Medulla oblongata (tissue), 1 donor: ENCODE data around the gene COL6A2.
"Not testable (repeated sequence)": the region's sequence is repeated elsewhere in the genome, so short reads cannot be mapped to it uniquely, and the experiment has no call there.

Experiments
- DNase-seq: peaks from one replicate; pipeline ENCODE4 v3.0.0-alpha.2; 2015; ENCODE audit errors: extremely low spot score

The COL6A2 gene

DNA sequence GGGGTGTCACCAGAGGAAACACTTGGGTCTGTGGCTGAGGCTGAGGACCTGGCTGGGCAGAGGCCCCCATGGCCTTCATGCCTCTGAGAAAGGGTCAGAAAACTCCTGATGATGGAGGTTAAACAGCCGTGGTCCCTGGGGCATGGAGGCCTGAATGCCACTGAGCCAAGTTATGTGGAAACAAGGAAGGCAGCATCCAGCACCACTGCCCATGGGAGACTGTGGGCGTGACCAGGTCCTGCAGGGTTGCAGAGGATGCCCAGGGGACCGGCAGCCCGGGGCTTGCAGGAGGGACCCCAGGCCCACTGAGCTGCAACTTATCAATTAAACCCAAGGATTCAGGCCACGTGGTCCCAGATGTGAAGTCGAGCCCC lies 18.9 kb upstream of the COL6A2 start:
- DNase-seq: no peak

DNA sequence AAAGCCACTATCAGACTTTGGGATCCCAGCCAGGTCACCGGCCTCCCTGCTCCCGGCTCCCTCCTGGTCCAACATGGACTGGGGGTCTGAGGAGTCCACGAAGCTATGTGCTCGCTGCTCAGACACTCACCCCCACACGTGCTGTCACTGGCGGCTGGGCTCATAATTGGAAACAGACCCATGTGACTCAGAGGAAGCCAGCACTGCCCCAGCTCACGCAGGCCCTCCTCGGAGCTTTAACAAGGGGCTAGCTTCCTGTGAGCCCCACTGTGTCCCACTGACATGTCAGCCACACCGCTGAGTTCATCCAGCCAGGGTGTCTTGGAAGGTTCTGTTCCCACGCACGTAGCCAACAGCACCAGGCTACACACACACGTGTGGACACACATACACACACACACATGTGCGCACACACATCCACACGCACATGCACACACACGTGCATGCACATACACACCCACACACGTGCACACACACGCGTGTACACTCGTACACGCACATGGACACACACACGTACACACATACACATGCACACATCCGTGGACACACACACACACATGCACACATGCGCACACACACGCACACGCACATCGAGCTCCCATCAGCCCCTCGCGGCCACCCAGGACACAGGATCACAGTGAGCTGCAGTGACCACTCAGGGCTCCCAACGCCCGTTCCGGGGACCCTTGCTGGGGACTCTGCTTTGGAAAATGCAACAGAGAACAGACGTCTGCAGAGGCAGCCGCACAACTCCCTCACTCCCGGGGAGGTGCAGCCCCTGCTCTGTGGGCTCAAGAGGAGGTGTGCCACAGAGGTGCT lies 18.4 kb upstream of the COL6A2 start:
- DNase-seq: no peak

DNA sequence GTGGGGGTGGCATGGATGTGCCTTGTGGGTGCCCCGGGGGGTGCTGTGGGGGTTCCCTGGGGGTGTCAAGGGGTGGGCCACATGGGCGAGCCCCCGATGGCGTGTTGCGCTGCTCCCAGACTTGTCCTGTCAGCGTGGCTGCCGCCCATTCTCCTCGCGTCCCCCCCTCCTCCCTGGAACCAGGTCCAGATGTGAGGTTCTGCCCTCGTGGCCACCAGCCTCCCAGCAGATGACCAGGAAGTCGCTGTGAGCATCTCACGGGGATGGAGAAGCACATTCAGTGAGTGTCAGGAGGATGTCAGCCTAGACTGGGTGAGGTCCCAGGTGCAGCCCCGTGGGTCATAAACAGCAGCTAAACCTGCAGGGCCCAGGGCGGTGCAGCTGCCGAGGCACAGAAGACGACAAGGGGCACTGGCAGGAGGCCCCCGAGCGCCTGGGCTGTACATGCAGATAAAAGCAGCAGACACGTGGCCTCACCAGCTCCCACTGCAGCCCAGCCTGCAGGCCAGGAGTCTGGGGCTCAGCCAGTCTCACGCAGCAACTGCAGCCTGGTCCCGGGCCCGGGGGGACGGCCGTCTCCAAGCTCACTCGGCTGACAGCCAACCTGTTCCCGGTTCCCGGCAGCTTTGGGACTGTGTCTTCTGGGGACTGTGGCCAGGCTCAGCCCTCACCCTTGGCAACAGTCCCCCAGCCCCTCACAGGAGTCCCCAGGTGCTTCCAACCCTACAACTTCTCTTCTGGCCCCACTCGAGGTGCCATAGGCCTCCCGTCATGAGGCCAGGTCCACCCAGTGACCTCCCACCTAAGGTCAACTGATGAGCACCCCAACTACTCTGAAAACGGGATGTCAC lies 17.5 kb upstream of the COL6A2 start:
- peak; percentile 44 for DNase-seq

DNA sequence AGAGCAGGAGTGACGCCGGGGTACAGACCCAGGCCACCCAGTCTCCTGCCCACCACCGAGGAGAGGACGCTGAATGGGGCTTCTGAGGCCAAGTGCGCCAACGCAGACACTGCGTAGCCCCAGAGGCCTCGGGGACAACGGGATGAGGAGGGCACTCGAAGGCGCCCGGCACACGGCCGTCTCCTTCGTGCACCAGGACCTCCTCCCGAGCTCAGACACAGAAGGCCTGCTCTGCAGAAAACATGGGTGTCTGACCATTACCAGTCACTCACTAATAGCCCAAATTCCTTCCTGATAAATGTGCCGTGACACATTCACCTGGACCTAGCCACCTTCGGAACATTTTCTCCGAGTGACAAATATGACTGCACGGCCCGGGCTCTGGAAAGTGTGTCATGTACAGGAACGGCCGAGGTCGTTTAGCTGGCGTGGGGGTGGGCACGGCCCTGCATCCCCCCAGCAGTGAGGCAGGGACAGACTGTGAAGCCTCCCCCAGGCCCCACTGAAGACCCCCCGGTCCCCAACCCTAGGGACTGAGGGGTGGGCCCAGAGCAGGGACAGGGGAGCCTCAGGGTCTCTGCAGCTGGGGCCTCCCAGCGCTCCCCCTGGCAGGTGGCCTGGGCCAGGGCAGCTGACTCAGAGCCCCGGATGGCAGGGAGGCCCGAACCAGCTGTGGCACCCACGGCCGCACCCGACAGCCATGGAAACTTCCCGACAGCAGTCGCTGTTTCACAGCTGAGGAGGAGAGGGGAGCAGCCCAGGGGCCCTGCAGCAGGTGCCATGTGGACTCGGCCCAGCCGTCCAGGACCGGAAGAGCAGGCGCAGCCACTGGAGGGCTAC lies 16.7 kb upstream of the COL6A2 start:
- no peak for DNase-seq

- no peak for DNase-seq
These were observed 15.8 kb upstream of the COL6A2 start for GRCh38 chr21:46081862-46082712.

GRCh38 chr21:46082713-46082962 lies 15.3 kb upstream of the COL6A2 start:
- DNase-seq: no peak

GRCh38 chr21:46082963-46083790 lies 14.7 kb upstream of the COL6A2 start:
- DNase-seq: no peak

DNA sequence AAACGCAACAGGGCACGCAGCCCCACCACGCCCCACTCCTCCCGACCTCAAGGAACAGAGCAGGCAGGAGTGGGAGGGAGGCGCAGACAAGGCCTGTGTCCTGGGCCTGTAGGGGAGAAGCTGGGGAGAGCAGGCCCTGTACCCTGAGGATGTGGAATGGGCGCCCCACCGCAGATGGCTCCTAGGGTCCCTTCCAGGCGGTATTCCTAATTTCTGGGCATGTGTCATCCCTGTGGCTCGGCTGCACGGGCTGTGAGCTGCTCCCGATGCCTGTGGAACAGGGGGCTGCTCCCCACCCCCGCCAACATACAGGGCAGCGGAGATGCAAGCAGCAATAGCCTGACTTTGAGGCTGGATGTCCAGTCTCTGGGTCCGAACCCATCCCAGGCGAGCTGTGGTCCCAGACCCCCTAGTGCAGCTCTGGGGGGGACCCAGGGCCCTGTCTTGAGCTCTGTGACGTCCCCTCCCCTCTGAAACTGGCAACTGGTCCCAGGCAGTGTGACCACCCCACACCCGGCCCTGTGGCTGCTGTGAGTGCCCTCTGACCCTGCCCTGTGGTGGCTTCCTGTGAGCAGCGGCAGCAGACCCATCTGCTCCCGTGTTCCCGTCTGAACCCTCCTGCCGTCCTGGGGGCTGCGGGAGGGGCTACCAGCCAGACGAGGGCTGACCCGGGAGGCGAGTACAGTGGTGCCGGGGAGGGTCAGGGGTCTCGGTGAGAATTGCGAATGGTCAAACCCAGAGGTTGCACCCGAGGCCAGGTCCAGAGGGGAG lies 13.9 kb upstream of the COL6A2 start:
- no peak for DNase-seq

DNA sequence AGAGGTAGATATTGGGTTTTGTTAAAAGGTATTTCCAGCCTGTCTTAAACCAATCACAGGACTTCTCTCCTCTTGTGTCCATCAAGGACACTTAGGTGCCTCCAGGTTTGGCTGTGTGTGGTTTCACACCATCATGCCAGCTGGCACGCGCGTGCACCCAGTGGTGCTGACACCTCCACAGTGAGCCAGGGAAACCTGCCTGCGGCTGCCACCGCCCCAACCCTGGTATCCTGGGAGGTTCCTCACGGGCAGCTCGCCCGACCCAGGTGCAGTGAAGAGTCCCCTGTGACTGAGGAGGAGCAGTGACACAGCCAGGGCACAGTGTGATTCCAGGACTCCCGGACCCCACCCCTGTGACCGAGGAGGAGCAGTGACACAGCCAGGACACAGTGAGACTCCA lies 13.2 kb upstream of the COL6A2 start:
- DNase-seq: no peak

GRCh38 chr21:46085259-46085658 lies 12.7 kb upstream of the COL6A2 start:
- DNase-seq: not testable (repeated sequence)

DNA sequence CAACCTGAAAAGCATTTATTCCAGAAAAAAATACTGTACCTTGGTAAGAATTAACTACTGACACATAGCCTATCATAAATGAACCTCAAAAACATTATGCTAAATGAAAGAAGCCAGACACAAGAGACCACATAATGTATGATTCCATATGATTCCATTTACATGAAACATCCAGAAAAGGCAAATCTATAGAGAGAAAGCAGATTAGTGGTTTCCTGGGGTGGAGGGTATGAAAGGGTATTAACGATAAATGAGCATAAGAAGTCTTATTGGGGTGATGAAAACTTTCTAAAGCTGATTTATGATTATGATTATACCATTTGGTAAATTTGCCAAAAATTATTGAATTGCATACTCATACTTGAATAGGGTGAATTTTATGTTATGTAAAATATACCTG lies 10.3 kb upstream of the COL6A2 start:
- no peak for DNase-seq

DNA sequence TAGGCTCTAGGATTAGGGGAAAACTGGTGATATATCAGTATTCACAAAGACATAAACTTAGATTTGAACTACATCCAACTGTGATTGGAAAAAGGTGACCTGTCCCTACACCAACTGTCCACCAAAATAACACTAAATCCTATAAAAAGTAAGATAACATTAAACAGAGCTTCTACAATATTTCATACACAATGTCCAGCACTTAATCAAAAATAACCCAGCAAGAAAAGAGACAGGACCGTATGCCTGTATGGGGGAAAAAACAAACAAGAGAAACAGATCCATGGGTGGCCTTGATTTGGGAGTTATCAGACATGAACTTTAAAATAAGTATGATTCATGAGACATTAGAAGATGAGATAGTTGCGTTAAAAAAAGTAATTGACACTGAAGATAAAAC lies 9.7 kb upstream of the COL6A2 start:
- DNase-seq: no peak

GRCh38 chr21:46089285-46089684 lies 8.6 kb upstream of the COL6A2 start:
- DNase-seq: no peak

- DNase-seq: no peak
These were observed 6.8 kb upstream of the COL6A2 start for GRCh38 chr21:46091118-46091517.

GRCh38 chr21:46091631-46092025 lies 6.3 kb upstream of the COL6A2 start:
- no peak for DNase-seq

DNA sequence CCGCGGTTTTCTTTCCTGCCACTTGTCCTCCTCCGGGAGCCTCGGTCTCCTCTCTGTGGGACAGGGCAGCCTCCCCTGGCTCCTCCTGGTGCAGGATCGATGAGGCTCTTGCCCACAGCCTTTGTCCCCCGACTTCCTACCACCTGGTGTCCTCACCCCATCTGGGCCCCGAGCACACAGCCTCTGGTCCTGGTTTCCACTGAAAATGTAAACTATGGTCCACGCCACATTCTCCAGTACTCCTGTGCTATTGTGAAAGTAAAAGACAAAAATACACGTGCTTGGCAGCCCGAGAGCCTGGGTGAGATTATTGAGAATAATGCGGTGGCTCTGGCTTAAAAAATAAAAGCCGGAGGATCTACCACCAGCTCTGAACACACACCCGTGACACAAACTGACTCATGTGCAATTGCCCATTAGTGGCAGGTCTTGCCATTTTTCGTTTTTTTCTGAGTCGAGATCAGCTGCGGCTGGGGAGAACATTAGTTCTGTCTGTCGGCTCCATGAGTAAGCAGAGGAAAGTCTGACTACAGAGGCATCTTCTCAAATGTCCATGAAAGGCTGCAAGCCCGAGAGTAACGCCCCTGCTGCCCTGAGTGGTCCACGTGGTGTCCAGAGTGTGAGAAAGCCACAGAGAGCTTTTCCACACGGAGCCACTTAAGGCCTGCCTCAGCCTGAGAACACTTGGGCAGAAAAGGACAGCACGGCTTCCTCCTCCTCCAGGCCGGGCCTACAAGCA lies 5.7 kb upstream of the COL6A2 start:
- no peak for DNase-seq

- DNase-seq: no peak
These were observed 4.9 kb upstream of the COL6A2 start for GRCh38 chr21:46092811-46093667.
